GM21723 (cell line): ENCODE data around the gene SLC16A1.
A peak's percentile ranks its signal among the peaks of the same experiment; 100 is the strongest.
"Not testable (repeated sequence)": the region's sequence is repeated elsewhere in the genome, so short reads cannot be mapped to it uniquely, and the experiment has no call there.

Experiments used
- ATAC-seq: cut with Tn5 transposase; IDR thresholded peaks from one replicate; pipeline ENCODE4 v1.9.1; 2021; ENCODE audit warnings: mild to moderate bottlenecking, moderate library complexity; ENCODE audit not compliant: unreplicated experiment

Gene SLC16A1

GRCh38 chr1:112955773-112956543 lies at the start of gene SLC16A1:
Gene SLC16A1, minus strand, starts transcription at chr1:112956196. Its CDS starts 26,888 bp downstream, at chr1:112929308.
- peak; percentile 66 for ATAC-seq

- ATAC-seq = no peak
These were observed 48.0 kb upstream of the SLC16A1 start for GRCh38 chr1:113003751-113004690.

- ATAC-seq = no peak
These were observed 46.3 kb upstream of the SLC16A1 start for GRCh38 chr1:113002297-113002696.

GRCh38 chr1:112998592-112999235 lies 42.7 kb upstream of the SLC16A1 start:
- ATAC-seq = no peak

- no peak for ATAC-seq
These were observed 41.8 kb upstream of the SLC16A1 start for GRCh38 chr1:112997781-112998180.

GRCh38 chr1:112995890-112996289 lies 39.9 kb upstream of the SLC16A1 start:
- no peak for ATAC-seq

GRCh38 chr1:112995021-112995420 lies 39.0 kb upstream of the SLC16A1 start:
- not testable (repeated sequence) for ATAC-seq

- ATAC-seq = no peak
These were observed 36.8 kb upstream of the SLC16A1 start for GRCh38 chr1:112992780-112993179.

GRCh38 chr1:112991402-112992120 lies 35.6 kb upstream of the SLC16A1 start:
- no peak for ATAC-seq

- no peak for ATAC-seq
These were observed 34.3 kb upstream of the SLC16A1 start for GRCh38 chr1:112990271-112990670.

GRCh38 chr1:112988367-112988766 lies 32.4 kb upstream of the SLC16A1 start:
- ATAC-seq = no peak

GRCh38 chr1:112985123-112985522 lies 29.1 kb upstream of the SLC16A1 start:
- ATAC-seq = no peak

- ATAC-seq = no peak
These were observed 27.6 kb upstream of the SLC16A1 start for GRCh38 chr1:112983537-112984131.

- ATAC-seq = no peak
These were observed 27.0 kb upstream of the SLC16A1 start for GRCh38 chr1:112982853-112983536.

GRCh38 chr1:112982328-112982727 lies 26.3 kb upstream of the SLC16A1 start:
- no peak for ATAC-seq

- ATAC-seq = not testable (repeated sequence)
These were observed 25.8 kb upstream of the SLC16A1 start for GRCh38 chr1:112981834-112982233.

- no peak for ATAC-seq
These were observed 25.4 kb upstream of the SLC16A1 start for GRCh38 chr1:112981426-112981825.

- ATAC-seq = no peak
These were observed 19.3 kb upstream of the SLC16A1 start for GRCh38 chr1:112975336-112975735.

GRCh38 chr1:112974646-112975045 lies 18.6 kb upstream of the SLC16A1 start:
- ATAC-seq = no peak

GRCh38 chr1:112973788-112974187 lies 17.8 kb upstream of the SLC16A1 start:
- no peak for ATAC-seq
